Activated CD8-positive, alpha-beta memory T cell treated with anti-CD3 and anti-CD28 coated beads, Interleukin-2, amount 10 ng/mL, durations not matched to agents 7 days and 5 days (primary cell): ENCODE data around the gene IFRD2. TPM values are rescaled to one million over a fixed set of nuclear protein-coding genes. Genes with fewer than 3 reads are reported as not detected.
"Not testable (repeated sequence)": the region's sequence is repeated elsewhere in the genome, so short reads cannot be mapped to it uniquely, and the experiment has no call there.

Experiments used
- ATAC-seq: fragments of 150-1000 bp; cut with Tn5 transposase; one replicate; pipeline ENCODE4 v1.10.0; 2021; ENCODE audit warnings: moderate library complexity
- CTCF ChIA-PET: fragments of 350-600 bp; sonication (Branson Sonifier 250); formaldehyde crosslinking; loops from one replicate; lab custom pipeline; 2021; ENCODE audit warnings: antibody characterized with exemption; lab: Charles Lee
- DNase-seq: peaks from one replicate; pipeline ENCODE4 v3.0.0-alpha.2; 2020
- H3K27ac Mint-ChIP-seq: one replicate; pipeline ENCODE4 v1.8.0; 2021; ENCODE audit warnings: mild to moderate bottlenecking, mixed read lengths
- H3K27me3 Mint-ChIP-seq: one replicate; pipeline ENCODE4 v1.8.0; 2021; ENCODE audit warnings: mixed read lengths
- H3K36me3 Mint-ChIP-seq: one replicate; pipeline ENCODE4 v1.8.0; 2021; ENCODE audit warnings: mild to moderate bottlenecking, mixed read lengths
- H3K4me1 Mint-ChIP-seq: one replicate; pipeline ENCODE4 v1.8.0; 2021; ENCODE audit warnings: mixed read lengths
- H3K4me3 Mint-ChIP-seq: one replicate; pipeline ENCODE4 v1.8.0; 2021; ENCODE audit warnings: mild to moderate bottlenecking, moderate library complexity, mixed read lengths
- H3K9me3 Mint-ChIP-seq: one replicate; pipeline ENCODE4 v1.8.0; 2022; ENCODE audit warnings: low read depth, mixed read lengths
- total RNA-seq, 2 experiments: library from RNA; stranded (reverse); gene quantifications; one replicate each; pipeline ENCODE4 v1.2.3, GENCODE V29; 2021

Gene IFRD2
- total RNA-seq, 2 experiments from 2014 or later, result 74.8 to 103 TPM

DNA sequence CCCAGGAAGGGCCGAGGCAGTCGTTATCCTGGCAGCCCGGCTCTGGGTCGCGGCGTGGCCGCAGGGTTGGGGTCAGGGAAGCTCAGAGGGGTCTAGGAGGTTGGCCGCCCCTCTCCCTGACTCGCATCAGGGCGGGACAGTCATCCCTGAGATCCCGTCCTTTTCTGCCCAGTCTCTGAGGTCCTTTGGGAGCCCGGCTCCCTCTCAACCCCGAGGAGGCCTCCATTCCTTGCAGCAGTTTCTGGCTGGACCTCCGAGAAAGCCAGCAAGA, 29.8 kb upstream of the IFRD2 start:
- CTCF ChIA-PET, result interaction anchor here (1.3 to 18.0 kb wide), 5 partner anchors 13 to 47 kb away, joined by 3 to 266 read pairs (median 21); partner anchors contain the start of genes HYAL1, HYAL3, IFRD2 and NAA80
- H3K36me3 Mint-ChIP-seq, result no peaks in the 10 kb centered on the region
- no peak overlapping the region for H3K27ac Mint-ChIP-seq
- DNase-seq (no peak), ATAC-seq (no peak)
- no peaks in the 10 kb centered on the region for H3K9me3 Mint-ChIP-seq
- H3K27me3 Mint-ChIP-seq, result no peaks in the 10 kb centered on the region
- no peak overlapping the region for H3K4me3 Mint-ChIP-seq
- peaks cover 36% of the 10 kb centered on the region for H3K4me1 Mint-ChIP-seq

DNA sequence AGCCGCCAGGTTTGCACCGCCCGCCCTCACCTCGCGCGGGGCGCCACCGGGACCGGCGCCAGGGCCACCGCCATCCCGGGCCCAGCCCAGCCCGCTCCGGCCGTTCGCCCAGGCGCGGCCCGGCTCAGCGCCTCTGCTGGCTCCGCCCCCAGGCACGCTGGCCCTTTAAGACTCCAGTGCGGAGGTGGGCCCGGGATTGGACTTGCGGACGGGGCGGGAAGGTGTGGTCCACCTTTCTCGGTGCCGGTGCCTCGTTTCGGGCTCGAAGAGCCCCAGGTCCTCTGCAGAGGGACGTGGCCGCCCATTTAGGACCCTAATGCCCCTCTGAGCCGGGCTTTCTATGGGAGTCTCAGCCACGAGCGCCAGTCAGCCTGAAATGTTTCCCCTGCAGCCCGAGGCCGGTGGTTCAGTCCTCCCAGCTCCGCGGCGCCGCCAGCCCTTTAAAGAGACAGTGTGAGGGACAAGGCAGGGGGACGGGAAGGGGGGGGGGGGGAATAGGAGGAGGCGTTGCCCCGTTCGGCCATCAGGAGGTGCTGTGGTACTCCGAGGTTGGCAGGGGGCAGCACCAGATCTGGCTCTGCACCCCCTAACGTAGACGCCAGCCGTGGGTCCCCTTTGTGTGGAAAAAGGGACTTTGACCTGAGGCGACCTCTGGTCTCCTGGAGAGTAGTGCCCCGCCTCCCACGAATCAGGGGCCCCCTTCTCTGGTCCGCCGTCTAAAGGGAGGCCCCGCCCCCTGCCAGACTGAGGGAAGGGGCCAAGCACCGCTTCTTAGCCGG, 29.3 kb upstream of the IFRD2 start:
- H3K27ac Mint-ChIP-seq, result peak overlapping the region; percentile 93
- peaks cover 37% of the 10 kb centered on the region for H3K4me1 Mint-ChIP-seq
- H3K36me3 Mint-ChIP-seq, result no peaks in the 10 kb centered on the region
- peak overlapping the region; percentile 89 for H3K4me3 Mint-ChIP-seq
- H3K9me3 Mint-ChIP-seq, result no peaks in the 10 kb centered on the region
- ATAC-seq (peak; percentile 76), DNase-seq (peak; percentile 90)
- no peaks in the 10 kb centered on the region for H3K27me3 Mint-ChIP-seq
- CTCF ChIA-PET, result interaction anchor here (1.3 to 18.0 kb wide), 4 partner anchors 14 to 75 kb away, joined by 3 to 266 read pairs (median 47); partner anchors contain the start of genes HYAL1, HYAL3, IFRD2 and NAA80

DNA sequence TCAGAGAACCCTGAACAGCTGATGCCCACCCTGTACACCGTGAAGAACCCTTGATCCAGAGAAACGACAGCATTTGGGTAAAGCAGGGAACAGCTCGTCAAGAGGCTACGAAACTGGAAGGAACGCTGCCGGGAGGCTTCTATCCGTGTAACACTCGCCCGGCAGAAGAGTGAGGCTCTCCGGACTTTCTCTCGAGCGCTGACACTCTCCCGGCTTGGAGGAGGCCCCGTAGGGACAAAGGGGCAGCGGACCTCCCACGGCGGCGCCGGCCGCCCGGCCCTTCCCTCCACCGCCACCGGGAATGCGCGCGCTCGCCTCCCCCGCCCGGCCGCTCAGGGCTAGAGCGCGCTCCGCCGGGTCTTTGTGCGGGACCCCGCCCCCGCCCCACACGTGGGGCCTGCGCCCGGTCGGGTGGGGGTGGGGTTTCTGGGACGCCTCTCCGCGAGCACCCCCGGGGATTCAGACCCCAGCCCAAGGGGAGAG, 28.7 kb upstream of the IFRD2 start:
- Mint-ChIP-seq H3K36me3 (peaks cover 3% of the 10 kb centered on the region), H3K27me3 (no peaks in the 10 kb centered on the region), H3K4me3 (peak overlapping the region; percentile 89), H3K9me3 (no peaks in the 10 kb centered on the region), H3K27ac (peak overlapping the region; percentile 80), H3K4me1 (peaks cover 39% of the 10 kb centered on the region)
- ATAC-seq (peak; percentile 50), DNase-seq (no peak)
- CTCF ChIA-PET, result interaction anchor here (0.8 to 18.0 kb wide), 5 partner anchors 15 to 74 kb away, joined by 3 to 266 read pairs (median 3); partner anchors contain the start of genes HYAL1, HYAL3, IFRD2 and NAA80

DNA sequence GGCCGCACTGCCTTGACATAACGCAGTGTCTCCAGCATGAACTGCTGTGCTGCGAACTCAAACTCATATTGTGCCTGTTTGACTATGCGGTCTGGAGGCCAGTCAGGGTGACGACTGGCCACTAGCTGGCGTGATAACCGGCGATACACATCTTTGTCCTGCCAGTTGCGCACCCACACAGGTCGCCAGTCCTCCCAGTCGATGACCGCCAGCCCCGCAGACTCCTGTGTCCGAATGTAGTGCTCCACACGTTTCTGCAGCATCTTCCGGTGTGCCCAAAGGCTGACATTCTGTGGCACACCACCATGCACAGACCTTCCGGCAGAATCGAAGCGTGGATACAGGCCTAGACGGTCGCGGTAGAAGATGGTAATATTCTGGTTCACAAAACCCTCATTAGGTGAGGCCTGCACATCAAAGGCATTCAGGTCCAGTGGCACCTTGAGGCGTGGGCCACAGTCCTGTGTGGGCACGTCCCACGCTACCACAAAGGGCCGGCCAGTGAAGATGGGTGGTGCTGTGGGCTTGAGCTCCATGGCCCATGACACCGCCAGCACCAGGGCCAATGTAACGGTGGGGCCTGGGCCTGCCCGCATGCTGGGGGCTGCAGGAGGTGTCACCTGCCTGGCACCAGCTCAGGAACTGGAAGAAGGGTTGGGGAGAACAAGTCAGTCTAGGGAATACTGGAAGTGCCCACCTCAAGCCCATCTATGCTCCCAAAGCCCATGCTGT, 27.8 kb upstream of the IFRD2 start:
- CTCF ChIA-PET, result interaction anchor here (0.8 to 18.0 kb wide), 5 partner anchors 15 to 73 kb away, joined by 3 to 266 read pairs (median 4); partner anchors contain the start of genes HYAL1, HYAL3, IFRD2 and NAA80
- Mint-ChIP-seq H3K4me3 (peak overlapping the region; percentile 89), H3K4me1 (peaks cover 45% of the 10 kb centered on the region), H3K27me3 (no peaks in the 10 kb centered on the region), H3K9me3 (no peaks in the 10 kb centered on the region), H3K27ac (no peak overlapping the region), H3K36me3 (peaks cover 3% of the 10 kb centered on the region)
- ATAC-seq, result no peak
- peak; percentile 41 for DNase-seq

DNA sequence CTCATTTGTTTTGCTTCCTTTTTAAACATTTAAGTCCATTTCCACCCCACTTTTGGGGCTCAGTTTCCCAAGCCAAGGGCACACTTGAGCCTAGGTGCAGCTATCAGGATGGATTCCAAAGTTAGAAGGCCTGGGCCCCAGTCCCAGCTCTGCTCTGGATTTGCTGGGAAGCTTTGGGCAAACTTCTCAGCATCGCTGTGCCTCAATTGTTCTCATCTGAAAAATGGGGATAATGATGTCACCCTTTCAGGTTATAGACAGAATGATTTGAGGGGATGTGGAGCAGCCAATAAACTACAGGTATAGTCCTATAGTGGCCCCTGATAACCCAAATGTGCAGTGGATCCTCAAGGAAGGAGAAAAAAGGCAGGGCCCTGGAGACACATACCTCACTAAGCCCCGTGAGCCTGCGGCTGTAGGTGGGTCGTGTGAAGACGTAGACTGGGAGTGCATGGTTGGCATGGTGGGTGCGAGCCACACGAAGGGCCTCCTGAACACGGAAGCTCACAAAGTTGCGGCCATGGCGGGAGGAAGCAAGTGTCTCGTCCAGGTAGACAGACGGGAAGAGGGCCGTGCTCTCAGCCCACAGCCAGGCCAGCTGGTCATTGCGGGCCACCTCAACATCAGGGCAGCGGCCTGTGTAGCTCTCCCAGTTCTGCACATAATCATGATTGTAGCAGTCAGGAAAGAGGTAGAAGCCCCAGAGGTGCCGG, 27.1 kb upstream of the IFRD2 start:
- Mint-ChIP-seq H3K4me3 (no peak overlapping the region), H3K27me3 (no peaks in the 10 kb centered on the region), H3K9me3 (no peaks in the 10 kb centered on the region), H3K27ac (no peak overlapping the region), H3K4me1 (peaks cover 45% of the 10 kb centered on the region), H3K36me3 (peaks cover 3% of the 10 kb centered on the region)
- ATAC-seq (no peak), DNase-seq (peak; percentile 39)
- CTCF ChIA-PET, result interaction anchor here (2.0 to 18.0 kb wide), 3 partner anchors 16 to 58 kb away, joined by 4 to 266 read pairs (median 91); partner anchors contain the start of genes HYAL1, HYAL3, IFRD2 and NAA80

DNA sequence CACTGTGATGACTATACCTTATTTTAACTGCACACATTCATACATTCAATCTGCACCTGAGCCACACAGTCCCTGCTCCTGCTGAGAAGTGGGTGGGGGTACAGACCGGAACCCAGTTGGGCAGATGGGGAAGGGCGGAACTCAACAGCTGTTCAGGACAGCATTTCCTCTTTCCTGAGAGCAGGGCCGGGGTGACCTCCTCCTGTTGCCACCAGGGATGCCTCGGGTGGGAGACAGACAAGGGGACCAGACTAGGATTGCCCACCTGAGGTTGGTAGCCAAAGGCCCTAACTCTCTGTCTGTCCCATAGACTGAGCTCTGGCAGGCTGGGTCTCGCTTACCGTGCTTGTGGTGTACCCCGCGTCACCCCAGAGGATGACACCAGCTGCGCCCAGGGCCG, 26.4 kb upstream of the IFRD2 start:
- CTCF ChIA-PET, result interaction anchor here (2.0 to 18.0 kb wide), 3 partner anchors 17 to 58 kb away, joined by 4 to 266 read pairs (median 91); partner anchors contain the start of genes HYAL1, HYAL3, IFRD2 and NAA80
- H3K4me1 Mint-ChIP-seq, result peaks cover 50% of the 10 kb centered on the region

GRCh38 chr3:50318163-50318562, 25.9 kb upstream of the IFRD2 start:
- ATAC-seq (no peak), DNase-seq (peak; percentile 38)
- H3K4me1 Mint-ChIP-seq, result peaks cover 50% of the 10 kb centered on the region
- no peak overlapping the region for H3K4me3 Mint-ChIP-seq
- H3K9me3 Mint-ChIP-seq, result no peaks in the 10 kb centered on the region
- no peak overlapping the region for H3K27ac Mint-ChIP-seq
- CTCF ChIA-PET, result interaction anchor here (1.9 to 18.0 kb wide), 3 partner anchors 15 to 57 kb away, joined by 4 to 266 read pairs (median 6); partner anchors contain the start of genes HYAL1, HYAL3, IFRD2 and NAA80
- H3K27me3 Mint-ChIP-seq, result no peaks in the 10 kb centered on the region
- H3K36me3 Mint-ChIP-seq, result peaks cover 3% of the 10 kb centered on the region

More for the DNA sequence above, 26.4 kb upstream of the IFRD2 start:
- Mint-ChIP-seq H3K9me3 (no peaks in the 10 kb centered on the region), H3K27me3 (no peaks in the 10 kb centered on the region), H3K27ac (no peak overlapping the region), H3K36me3 (peaks cover 3% of the 10 kb centered on the region), H3K4me3 (no peak overlapping the region)
- peak; percentile 38 for DNase-seq
- ATAC-seq, result no peak

- DNase-seq, result peak; percentile 43
- Mint-ChIP-seq H3K4me1 (peaks cover 49% of the 10 kb centered on the region), H3K9me3 (no peaks in the 10 kb centered on the region), H3K4me3 (no peak overlapping the region), H3K36me3 (peaks cover 3% of the 10 kb centered on the region), H3K27ac (peak overlapping the region; percentile 91), H3K27me3 (no peaks in the 10 kb centered on the region)
- CTCF ChIA-PET, result interaction anchor here (0.7 to 18.0 kb wide), 5 partner anchors 16 to 91 kb away, joined by 3 to 266 read pairs (median 6); partner anchors contain the start of genes HYAL1, HYAL3, IFRD2 and NAA80
- no peak for ATAC-seq
Measured at GRCh38 chr3:50317300-50317699, 25.1 kb upstream of the IFRD2 start.

DNA sequence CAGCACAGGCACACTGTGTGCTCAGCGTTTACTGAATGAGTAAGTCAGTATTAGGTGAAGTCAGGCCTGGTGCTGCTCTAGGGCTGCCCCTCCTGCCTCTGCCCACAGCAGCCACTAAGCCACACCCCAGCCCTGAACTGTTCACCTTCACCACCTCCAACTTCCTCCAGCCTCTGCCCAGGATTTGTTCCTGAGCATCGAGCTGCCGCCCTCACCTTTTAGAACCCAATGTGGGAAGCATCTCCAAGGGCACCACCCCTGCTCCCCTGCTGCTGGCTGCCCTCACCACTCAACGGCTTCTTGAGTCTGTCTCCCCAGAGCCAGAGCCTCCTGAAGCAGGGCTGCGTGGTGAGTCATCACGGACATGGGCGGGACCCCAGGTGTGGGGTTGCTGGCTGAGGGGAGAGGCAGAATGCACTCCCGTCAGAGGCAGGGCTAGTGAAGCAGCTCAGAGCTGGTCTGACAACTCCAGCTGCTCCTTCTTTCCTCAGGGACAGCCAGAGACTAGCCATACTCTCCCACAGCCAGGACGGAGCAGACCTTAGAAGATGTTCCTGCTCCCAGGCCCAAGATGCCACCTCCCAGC, 24.5 kb upstream of the IFRD2 start:
- Mint-ChIP-seq H3K36me3 (peaks cover 3% of the 10 kb centered on the region), H3K9me3 (no peaks in the 10 kb centered on the region), H3K27ac (peak overlapping the region; percentile 91), H3K27me3 (no peaks in the 10 kb centered on the region), H3K4me3 (peak overlapping the region; percentile 60), H3K4me1 (peaks cover 48% of the 10 kb centered on the region)
- peak; percentile 82 for ATAC-seq
- CTCF ChIA-PET, result interaction anchor here (0.6 to 18.0 kb wide), 7 partner anchors 17 to 122 kb away, joined by 3 to 266 read pairs (median 5); partner anchors contain the start of genes HYAL1, HYAL3, IFRD2 and NAA80
- DNase-seq, result peak; percentile 94

DNA sequence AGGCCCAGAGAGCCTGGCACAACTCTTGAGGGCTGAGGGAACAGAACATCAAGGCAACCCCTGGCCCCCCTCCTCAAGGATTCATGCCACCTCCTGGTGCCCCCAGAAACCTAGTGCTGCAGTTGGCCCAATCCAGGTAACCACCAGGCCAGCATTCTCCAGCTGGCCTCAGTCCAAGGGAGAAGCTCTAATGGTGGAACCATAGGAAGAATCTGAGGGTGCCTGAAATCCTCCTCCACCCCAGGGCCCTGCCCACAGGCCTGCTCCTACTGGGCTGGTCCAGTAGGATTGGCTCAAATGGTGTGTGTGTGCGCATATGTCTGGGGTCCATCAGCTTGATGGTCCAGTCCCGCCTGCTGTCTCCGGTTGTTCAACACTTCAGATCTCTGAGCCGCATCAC, 22.6 kb upstream of the IFRD2 start:
- ATAC-seq, result no peak
- Mint-ChIP-seq H3K4me3 (no peak overlapping the region), H3K27ac (peak overlapping the region; percentile 48), H3K4me1 (peaks cover 39% of the 10 kb centered on the region), H3K27me3 (no peaks in the 10 kb centered on the region), H3K36me3 (peaks cover 4% of the 10 kb centered on the region), H3K9me3 (peaks cover 1% of the 10 kb centered on the region)
- DNase-seq, result peak; percentile 35
- CTCF ChIA-PET, result interaction anchor here (1.6 to 18.0 kb wide), 4 partner anchors 9 to 120 kb away, joined by 6 to 266 read pairs (median 8); partner anchors contain the start of genes HYAL1, HYAL3, IFRD2 and NAA80

DNA sequence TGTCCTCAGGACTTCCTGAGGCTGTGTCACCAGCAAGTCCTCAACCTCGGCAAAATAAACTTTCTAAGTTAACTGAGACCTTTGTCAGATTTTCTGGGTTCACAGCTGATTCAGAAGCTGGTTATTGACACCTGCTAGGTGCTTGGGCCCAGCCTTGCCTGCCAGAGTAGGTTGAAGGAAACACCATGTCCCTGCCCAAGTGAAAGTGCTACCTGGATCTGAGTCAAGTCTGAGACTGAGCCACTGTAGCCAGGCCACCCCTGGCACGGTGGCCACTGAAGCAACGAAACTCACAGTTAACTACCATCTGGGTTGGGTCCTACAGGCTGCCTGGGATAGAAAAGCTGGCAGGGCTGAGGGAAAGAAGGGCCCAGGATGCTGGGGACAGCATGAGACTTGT, 22.1 kb upstream of the IFRD2 start:
- no peaks in the 10 kb centered on the region for H3K27me3 Mint-ChIP-seq
- H3K9me3 Mint-ChIP-seq, result peaks cover 3% of the 10 kb centered on the region
- DNase-seq, result peak; percentile 39
- peak overlapping the region; percentile 48 for H3K27ac Mint-ChIP-seq
- CTCF ChIA-PET, result interaction anchor here (1.6 to 18.0 kb wide), 4 partner anchors 10 to 120 kb away, joined by 6 to 266 read pairs (median 8); partner anchors contain the start of genes HYAL1, HYAL3, IFRD2 and NAA80
- no peak for ATAC-seq
- H3K36me3 Mint-ChIP-seq, result peaks cover 8% of the 10 kb centered on the region
- peaks cover 35% of the 10 kb centered on the region for H3K4me1 Mint-ChIP-seq
- H3K4me3 Mint-ChIP-seq, result no peak overlapping the region

DNA sequence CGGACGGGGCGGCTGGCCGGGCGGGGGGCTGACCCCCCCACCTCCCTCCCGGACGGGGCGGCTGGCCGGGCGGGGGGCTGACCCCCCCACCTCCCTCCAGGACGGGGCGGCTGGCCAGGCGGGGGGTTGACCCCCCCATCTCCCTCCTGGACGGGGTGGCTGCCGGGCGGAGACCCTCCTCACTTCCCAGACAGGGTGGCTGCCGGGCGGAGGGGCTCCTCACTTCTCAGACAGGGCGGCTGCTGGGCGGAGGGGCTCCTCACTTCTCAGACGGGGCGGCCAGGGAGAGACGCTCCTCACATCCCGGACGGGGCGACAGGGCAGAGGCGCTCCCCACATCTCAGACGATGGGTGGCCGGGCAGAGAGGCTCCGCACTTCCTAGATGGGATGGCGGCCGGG, 19.8 kb upstream of the IFRD2 start:
- ATAC-seq, H3K27ac Mint-ChIP-seq, H3K27me3 Mint-ChIP-seq, H3K4me3 Mint-ChIP-seq, DNase-seq, H3K9me3 Mint-ChIP-seq, H3K36me3 Mint-ChIP-seq: not testable (repeated sequence)
- H3K4me1 Mint-ChIP-seq, result peaks cover 23% of the 10 kb centered on the region
- CTCF ChIA-PET, result interaction anchor here (1.1 kb wide), 1 partner anchor 16 kb away, joined by 3 read pairs; the partner anchor contains the start of gene TUSC2
